HepG2 (cell line): ENCODE measurements around the gene CD44. TPM values are rescaled to one million over a fixed set of nuclear protein-coding genes. Genes with fewer than 3 reads are reported as not detected.

Experiments
- CTCF ChIP-seq: sonication (generic); formaldehyde crosslinking; IDR thresholded peaks from 2 replicates; pipeline ENCODE4 v1.5.0; 2020; ENCODE audit warnings: mild to moderate bottlenecking, missing genetic modification reagents, moderate library complexity
- EHMT2 ChIP-seq: fragments of 200-600 bp; sonication (generic); IDR thresholded peaks from 2 replicates; pipeline ENCODE4 v1.7.0; 2017; ENCODE audit warnings: antibody characterized with exemption, low read depth, low read length, borderline replicate concordance
- ELF1 ChIP-seq: sonication (generic); formaldehyde crosslinking; IDR thresholded peaks from 2 replicates; pipeline ENCODE4 v1.4.0; 2020; ENCODE audit warnings: missing genetic modification reagents
- MYNN ChIP-seq: sonication (generic); formaldehyde crosslinking; IDR thresholded peaks from 2 replicates; pipeline ENCODE4 v1.4.0; 2020; ENCODE audit warnings: mild to moderate bottlenecking, low read depth, missing genetic modification reagents
- ONECUT2 ChIP-seq: sonication (generic); formaldehyde crosslinking; IDR thresholded peaks from 2 replicates; pipeline ENCODE4 v1.4.0; 2020; ENCODE audit warnings: missing genetic modification reagents
- SRSF9 ChIP-seq: fragments of 200-400 bp; formaldehyde crosslinking; IDR thresholded peaks from 2 replicates; pipeline ENCODE4 v1.6.1; 2018; ENCODE audit warnings: borderline replicate concordance, mild to moderate bottlenecking, low read depth, low read length; ENCODE audit not compliant: insufficient read depth, poor library complexity, severe bottlenecking
- ZMAT3 ChIP-seq: sonication (generic); formaldehyde crosslinking; conservative IDR thresholded peaks from 2 replicates; pipeline ENCODE4 v1.7.0; 2021; ENCODE audit warnings: missing genetic modification reagents
- ZNF317 ChIP-seq: sonication (generic); formaldehyde crosslinking; IDR thresholded peaks from 2 replicates; pipeline ENCODE4 v1.5.0; 2020; ENCODE audit warnings: mild to moderate bottlenecking, missing genetic modification reagents
- ZNF432 ChIP-seq: sonication (generic); formaldehyde crosslinking; IDR thresholded peaks from 2 replicates; pipeline ENCODE4 v1.5.0; 2020; ENCODE audit warnings: missing genetic modification reagents, mild to moderate bottlenecking, borderline replicate concordance
- ZNF512 ChIP-seq: sonication (generic); formaldehyde crosslinking; IDR thresholded peaks from 2 replicates; pipeline ENCODE4 v1.4.0; 2020; ENCODE audit warnings: mild to moderate bottlenecking, missing genetic modification reagents
- ZNF609 ChIP-seq: sonication (generic); formaldehyde crosslinking; IDR thresholded peaks from 2 replicates; pipeline ENCODE4 v1.4.0; 2020; ENCODE audit warnings: mild to moderate bottlenecking, missing genetic modification reagents, borderline replicate concordance
- ZNF841 ChIP-seq: sonication (generic); formaldehyde crosslinking; IDR thresholded peaks from 2 replicates; pipeline ENCODE4 v1.8.1; 2023; ENCODE audit warnings: missing genetic modification reagents, borderline replicate concordance
- polyA plus RNA-seq, 8 experiments: library from polyadenylated mRNA; depleted of rRNA in 3 of 8; stranded (reverse) in 7 of 8; unstranded in 1 of 8; fragments of >200 nt; fragmentation: Illumina TruSeq in 4 of 8; extraction: Trizol in 4 of 8; gene quantifications; 2 replicates each; pipeline versions ENCODE4 v1.2.1 to v1.2.3, GENCODE V29; 2011 to 2016; ENCODE audit warnings: low read depth in 4 of 8, missing spikeins in 1 of 8, mixed read lengths in 1 of 8; ENCODE audit not compliant: insufficient read depth in 1 of 8
- total RNA-seq, 5 experiments: library from RNA; depleted of rRNA; stranded (reverse); fragments of >200 nt; fragmentation: Illumina TruSeq; extraction: Trizol; gene quantifications; 2 replicates each; pipeline ENCODE4 v1.2.3, GENCODE V29; 2016; ENCODE audit warnings: low read depth in 1 of 5

The CD44 gene
- total and polyA plus RNA-seq, 2 of the 13 experiments (the other 11 are each of a cell fraction or from before 2014, with no cell fraction given), result 0.02 to 0.11 TPM

GRCh38 chr11:35237860-35238715, 99.1 kb downstream of the CD44 start (continued):
- TF ChIP-seq ZNF841 (no peak), ZNF432 (CRISPR knock-in tag) (no peak), ELF1 (CRISPR knock-in tag) (no peak), ONECUT2 (CRISPR knock-in tag) (no peak), ZNF512 (CRISPR knock-in tag) (no peak), ZNF609 (no peak), EHMT2 (peak; percentile 32; the same call in 1 of the 2 replicates), CTCF (peak; percentile 82), MYNN (CRISPR knock-in tag) (no peak), SRSF9 (no peak), ZNF317 (no peak), ZMAT3 (CRISPR knock-in tag) (no peak)
